BE2C (cell line): Measurements from ENCODE around the gene TMEM192.
"Not testable (repeated sequence)": the region's sequence is repeated elsewhere in the genome, so short reads cannot be mapped to it uniquely, and the experiment has no call there.

Source experiments
- DNase-seq: peaks from one replicate; pipeline ENCODE4 v3.0.0-alpha.2; 2020
- H3K27me3 ChIP-seq: fragments of 250-450 bp; sonication (Bioruptor Pico); 2 replicates; pipeline ENCODE4 v1.5.1; 2020; ENCODE audit warnings: mild to moderate bottlenecking
- H3K36me3 ChIP-seq: fragments of 250-450 bp; sonication (Bioruptor Pico); 2 replicates; pipeline ENCODE4 v1.5.1; 2020; ENCODE audit warnings: mild to moderate bottlenecking
- H3K4me1 ChIP-seq: fragments of 250-450 bp; sonication (Bioruptor Pico); 2 replicates; pipeline ENCODE4 v1.5.1; 2020
- H3K4me3 ChIP-seq: 2 replicates; pipeline ENCODE4 v1.5.1; 2011; ENCODE audit warnings: low read depth, low read length
- H3K9me3 ChIP-seq: fragments of 250-450 bp; sonication (Bioruptor Pico); 2 replicates; pipeline ENCODE4 v1.5.1; 2020
- CTCF ChIP-seq: IDR thresholded peaks from 2 replicates; pipeline ENCODE4 v1.5.1; 2012; ENCODE audit warnings: mild to moderate bottlenecking, low read depth, low read length

TMEM192 gene

DNA sequence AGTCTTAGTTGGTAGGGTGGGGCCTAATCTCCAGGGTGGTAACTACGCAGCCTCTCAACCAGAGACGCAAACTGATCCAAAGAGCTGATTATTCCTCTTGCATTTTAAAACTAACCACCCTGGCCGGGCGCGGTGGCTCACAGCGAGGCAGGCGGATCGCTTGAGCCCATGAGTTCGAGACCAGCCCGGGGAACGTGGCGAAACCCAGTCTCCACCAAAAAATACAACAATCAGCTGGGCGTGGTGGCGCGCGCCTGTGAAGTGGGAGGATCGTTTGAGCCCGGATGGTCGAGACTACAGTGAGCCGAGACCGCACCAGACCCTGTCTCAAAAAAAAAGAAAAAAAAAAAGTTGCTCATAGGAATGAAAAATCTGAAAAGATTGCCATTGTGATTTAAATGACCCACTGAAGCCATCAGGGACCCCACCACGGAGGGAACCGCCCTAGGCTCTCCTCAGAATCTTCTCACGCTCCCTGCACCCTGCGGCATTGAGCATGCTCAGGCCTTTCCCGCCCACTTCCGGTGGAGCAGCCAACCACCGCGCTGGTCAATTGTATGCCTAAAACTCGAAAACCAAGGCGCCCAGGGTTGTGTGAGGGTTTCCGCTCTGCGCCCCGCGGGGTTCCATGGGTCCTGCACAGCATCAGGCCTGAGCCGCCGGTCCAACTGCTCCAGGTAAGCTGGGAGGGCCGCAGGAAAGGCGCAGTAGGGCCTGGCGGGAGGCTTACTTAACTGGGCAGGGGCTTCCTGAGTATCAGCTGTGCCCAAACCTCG, 81.0 kb downstream of the TMEM192 start, which contains the start of gene TRIM60:
Gene TRIM60, plus strand, starts transcription at position 564 of the 776 bp plus-strand sequence. CDS start 8,074 bp downstream, outside the sequence.
- no peak within 1 kb of the TSS for H3K4me3 ChIP-seq

DNA sequence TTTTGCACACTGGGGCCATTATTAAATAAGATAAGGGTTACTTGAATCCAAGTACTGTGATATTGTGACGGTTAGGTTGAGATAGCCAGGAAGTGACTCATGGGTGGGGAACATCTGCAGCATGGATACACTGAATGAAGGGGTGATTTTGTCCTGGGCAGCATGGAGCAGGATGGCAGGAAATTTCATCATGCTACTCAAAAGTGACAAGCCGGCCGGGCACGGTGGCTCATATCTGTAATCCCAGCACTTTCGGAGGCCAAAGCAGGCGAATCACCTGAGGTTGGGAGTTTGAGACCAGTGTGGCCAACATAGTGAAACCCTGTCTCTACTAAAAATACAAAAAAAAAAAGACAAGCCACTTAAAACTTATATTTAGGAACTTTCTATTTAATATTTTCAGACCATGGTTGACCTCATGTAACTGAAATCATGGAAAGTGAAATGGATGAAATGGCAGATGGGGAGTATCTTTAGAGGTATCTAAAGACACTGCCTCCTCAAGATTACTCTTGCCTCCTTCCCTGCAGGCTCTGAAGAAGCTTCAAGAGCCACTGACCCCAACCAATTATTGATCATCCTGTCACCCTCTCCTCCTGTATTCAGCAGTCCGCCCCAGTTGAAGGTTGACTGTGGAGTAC, 84.8 kb downstream of the TMEM192 start:
- TF ChIP-seq CTCF, result no peak
- Histone ChIP-seq H3K4me3 (no peak overlapping the region), H3K4me1 (no peaks in the 10 kb centered on the region), H3K9me3 (no peaks in the 10 kb centered on the region), H3K36me3 (no peaks in the 10 kb centered on the region), H3K27me3 (no peaks in the 10 kb centered on the region)
- no peak for DNase-seq

More for the DNA sequence above, 81.0 kb downstream of the TMEM192 start, which contains the start of gene TRIM60:
- no peaks in the 10 kb centered on the region for H3K4me1 ChIP-seq
- H3K9me3 ChIP-seq, result no peaks in the 10 kb centered on the region
- no peaks in the 10 kb centered on the region for H3K36me3 ChIP-seq
- TF ChIP-seq CTCF, result no peak
- no peak for DNase-seq
- no peaks in the 10 kb centered on the region for H3K27me3 ChIP-seq

DNA sequence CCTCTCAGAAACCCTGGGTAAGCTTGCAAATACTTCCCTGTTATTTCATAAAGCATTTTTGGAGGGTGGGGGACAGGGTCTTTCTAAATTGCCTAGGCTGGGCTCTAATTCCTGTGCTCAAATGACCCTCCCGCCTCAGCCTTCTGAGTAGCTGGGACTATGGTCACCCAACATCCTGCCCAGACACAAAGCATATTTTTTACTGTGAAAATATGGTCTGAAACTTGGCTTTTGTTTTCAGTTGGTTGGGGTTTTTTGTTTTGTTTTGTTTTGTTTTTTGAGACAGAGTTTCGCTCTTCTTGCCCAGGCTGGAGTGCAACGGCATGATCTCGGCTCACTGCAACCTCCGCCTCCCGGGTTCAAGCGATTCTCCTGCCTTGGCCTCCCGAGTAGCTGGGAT, 86.9 kb downstream of the TMEM192 start:
- H3K4me3 ChIP-seq, H3K9me3 ChIP-seq, H3K4me1 ChIP-seq, DNase-seq, H3K36me3 ChIP-seq, H3K27me3 ChIP-seq: not testable (repeated sequence)
